H9 (cell line): Measurements from ENCODE around the gene NYAP2. TPM values are rescaled to one million over a fixed set of nuclear protein-coding genes. Genes with fewer than 3 reads are reported as not detected.

Experiments
- DNase-seq: peaks from one replicate; pipeline ENCODE4 v3.0.0-alpha.2; 2017
- H2AFZ ChIP-seq: one replicate; pipeline ENCODE4 v1.6.1; 2013; ENCODE audit warnings: mild to moderate bottlenecking, low read length, control low read depth, moderate library complexity
- H2AK5ac ChIP-seq: 2 replicates; pipeline ENCODE4 v1.6.1; 2013; ENCODE audit warnings: low read length, control low read depth, mixed read lengths; ENCODE audit not compliant: insufficient read length
- H2BK120ac ChIP-seq: one replicate; pipeline ENCODE4 v1.6.1; 2013; ENCODE audit warnings: low read depth, mild to moderate bottlenecking, low read length, control low read depth, inconsistent platforms; ENCODE audit not compliant: poor library complexity, severe bottlenecking
- H2BK12ac ChIP-seq: 2 replicates; pipeline ENCODE4 v1.6.1; 2013; ENCODE audit warnings: low read length, control low read depth, mixed read lengths, low read depth; ENCODE audit not compliant: insufficient read length
- H2BK15ac ChIP-seq: 2 replicates; pipeline ENCODE4 v1.6.1; 2013; ENCODE audit warnings: low read depth, low read length, control low read depth
- H2BK20ac ChIP-seq: one replicate; pipeline ENCODE4 v1.6.1; 2013; ENCODE audit warnings: low read depth, mild to moderate bottlenecking, low read length, control low read depth, inconsistent platforms; ENCODE audit not compliant: poor library complexity, severe bottlenecking
- H2BK5ac ChIP-seq: 2 replicates; pipeline ENCODE4 v1.6.1; 2013; ENCODE audit warnings: low read length, control low read depth, mixed read lengths; ENCODE audit not compliant: insufficient read length
- H3K14ac ChIP-seq: 2 replicates; pipeline ENCODE4 v1.6.1; 2013; ENCODE audit warnings: low read length, control low read depth; ENCODE audit not compliant: insufficient read depth
- H3K18ac ChIP-seq: 2 replicates; pipeline ENCODE4 v1.6.1; 2013; ENCODE audit warnings: low read depth, mild to moderate bottlenecking, mixed read lengths, low read length, control low read depth; ENCODE audit not compliant: insufficient read length
- H3K23ac ChIP-seq: 2 replicates; pipeline ENCODE4 v1.6.1; 2013; ENCODE audit warnings: low read length, control low read depth, mixed read lengths, low read depth; ENCODE audit not compliant: insufficient read length
- H3K23me2 ChIP-seq: 2 replicates; pipeline ENCODE4 v1.6.1; 2013; ENCODE audit warnings: low read depth, mild to moderate bottlenecking, mixed read lengths, low read length, control low read depth; ENCODE audit not compliant: insufficient read length, poor library complexity, severe bottlenecking
- H3K27ac ChIP-seq: 2 replicates; pipeline ENCODE4 v1.5.1; 2013; ENCODE audit warnings: low read length, control low read depth, mixed read lengths, low read depth; ENCODE audit not compliant: insufficient read length
- H3K27me3 ChIP-seq: 2 replicates; pipeline ENCODE4 v1.6.1; 2013; ENCODE audit warnings: low read length, control low read depth, inconsistent platforms; ENCODE audit not compliant: insufficient read depth
- H3K4ac ChIP-seq: 2 replicates; pipeline ENCODE4 v1.6.1; 2013; ENCODE audit warnings: low read depth, mild to moderate bottlenecking, control low read depth, inconsistent platforms, low read length, moderate library complexity
- H3K4me1 ChIP-seq: 2 replicates; pipeline ENCODE4 v1.6.1; 2013; ENCODE audit warnings: low read length, control low read depth, inconsistent platforms; ENCODE audit not compliant: insufficient read depth
- H3K4me2 ChIP-seq: 2 replicates; pipeline ENCODE4 v1.6.1; 2013; ENCODE audit warnings: low read length, control low read depth, mixed read lengths; ENCODE audit not compliant: insufficient read length, insufficient read depth
- H3K56ac ChIP-seq: 2 replicates; pipeline ENCODE4 v1.6.1; 2013; ENCODE audit warnings: low read depth, mild to moderate bottlenecking, mixed read lengths, low read length, control low read depth; ENCODE audit not compliant: insufficient read length
- H3K79me1 ChIP-seq: 2 replicates; pipeline ENCODE4 v1.6.1; 2013; ENCODE audit warnings: low read depth, mild to moderate bottlenecking, moderate library complexity, low read length, control low read depth, inconsistent platforms; ENCODE audit not compliant: insufficient read depth, poor library complexity, severe bottlenecking
- H3K79me2 ChIP-seq: 2 replicates; pipeline ENCODE4 v1.6.1; 2013; ENCODE audit warnings: low read length, control low read depth, inconsistent platforms; ENCODE audit not compliant: insufficient read depth
- H3K9ac ChIP-seq: 2 replicates; pipeline ENCODE4 v1.6.1; 2013; ENCODE audit warnings: low read length, control low read depth, mixed read lengths; ENCODE audit not compliant: insufficient read length; ENCODE audit errors: extremely low read depth
- H3K9me3 ChIP-seq: one replicate; pipeline ENCODE4 v1.6.1; 2013; ENCODE audit warnings: low read depth, low read length, inconsistent platforms; ENCODE audit not compliant: control insufficient read depth
- H3T11ph ChIP-seq: one replicate; pipeline ENCODE4 v1.6.1; 2013; ENCODE audit warnings: mild to moderate bottlenecking, low read length, control low read depth, inconsistent platforms
- H4K20me1 ChIP-seq: one replicate; pipeline ENCODE4 v1.6.1; 2013; ENCODE audit not compliant: control insufficient read depth, insufficient read length, insufficient read depth
- H4K5ac ChIP-seq: 2 replicates; pipeline ENCODE4 v1.6.1; 2013; ENCODE audit warnings: low read depth, mild to moderate bottlenecking, mixed read lengths, low read length, control low read depth; ENCODE audit not compliant: insufficient read length
- H4K8ac ChIP-seq: replicated peaks from 2 replicates; pipeline ENCODE4 v1.6.1; 2013; ENCODE audit warnings: low read length, control low read depth, mixed read lengths, low read depth; ENCODE audit not compliant: insufficient read length
- H4K91ac ChIP-seq: 2 replicates; pipeline ENCODE4 v1.6.1; 2013; ENCODE audit warnings: low read depth, mild to moderate bottlenecking, moderate library complexity, mixed read lengths, low read length, control low read depth; ENCODE audit not compliant: insufficient read length
- H3K27ac Mint-ChIP-seq, 3 experiments: 2 replicates in 2 of 3; 3 replicates in 1 of 3; pipeline ENCODE4 v1.8.0; 2020 to 2021; ENCODE audit warnings: mixed read lengths in 3 of 3, mild to moderate bottlenecking in 1 of 3, moderate library complexity in 1 of 3
- H3K27me3 Mint-ChIP-seq: 2 replicates; pipeline ENCODE4 v1.8.0; 2021; ENCODE audit warnings: low read depth, mild to moderate bottlenecking, moderate library complexity, mixed read lengths
- H3K36me3 Mint-ChIP-seq, 3 experiments: 2 replicates in 2 of 3; 3 replicates in 1 of 3; pipeline ENCODE4 v1.8.0; 2020 to 2021; ENCODE audit warnings: low read depth in 3 of 3, mixed read lengths in 3 of 3; ENCODE audit not compliant: insufficient read depth in 1 of 3
- H3K4me1 Mint-ChIP-seq, 2 experiments: 2 replicates each; pipeline ENCODE4 v1.8.0; 2020; ENCODE audit warnings: mixed read lengths in 2 of 2
- H3K4me3 Mint-ChIP-seq, 2 experiments: 2 replicates in 1 of 2; 3 replicates in 1 of 2; pipeline ENCODE4 v1.8.0; 2020 to 2021; ENCODE audit warnings: mild to moderate bottlenecking in 2 of 2, mixed read lengths in 2 of 2, moderate library complexity in 1 of 2
- H3K9me3 Mint-ChIP-seq, 2 experiments: 2 replicates in 1 of 2; 3 replicates in 1 of 2; pipeline ENCODE4 v1.8.0; 2020; ENCODE audit warnings: mild to moderate bottlenecking in 2 of 2, mixed read lengths in 2 of 2, moderate library complexity in 1 of 2
- WGBS: extraction: QIAGEN DNeasy Blood & Tissue Kit; methylation state at CpG from one replicate; pipeline ENCODE4 v1.1.7; 2013; ENCODE audit warnings: missing lambda C conversion rate, low lambda C conversion rate, mixed read lengths; ENCODE audit not compliant: insufficient read length; ENCODE audit errors: extremely low coverage; 5-methylcytosine and 5-hydroxymethylcytosine counted together
- total RNA-seq: library from RNA; stranded (reverse); gene quantifications from 2 replicates; pipeline ENCODE4 v1.2.1, GENCODE V29; 2021
- TF ChIP-seq, protein P1 (sequence below): fragments of 200-600 bp; sonication (generic); conservative IDR thresholded peaks from 3 replicates; pipeline ENCODE4 v1.8.0; 2021; ENCODE audit warnings: antibody characterized with exemption, mild to moderate bottlenecking

NYAP2 gene
- total RNA-seq, 1 experiment from 2014 or later, result not detected

DNA sequence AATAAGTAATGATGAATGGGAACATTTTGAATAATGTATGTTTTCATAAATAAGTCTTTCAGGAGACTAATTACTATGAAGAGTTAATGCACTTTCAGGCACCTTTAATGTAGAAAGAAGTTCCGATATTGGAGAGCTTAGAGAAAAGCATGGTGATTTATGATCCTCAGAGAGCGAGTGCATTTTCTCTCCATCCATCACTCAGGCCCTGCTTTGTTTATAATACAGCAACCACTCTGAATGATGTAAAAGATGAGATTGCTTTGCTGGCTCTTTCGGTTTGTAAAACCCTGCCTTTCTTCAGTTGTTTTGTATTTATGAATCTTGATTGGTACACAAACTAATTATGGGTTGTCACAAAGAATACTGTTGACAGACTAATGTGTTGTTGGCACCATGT, 132.0 kb downstream of the NYAP2 start:
- no peak overlapping the region for H3K18ac ChIP-seq
- no peaks in the 10 kb centered on the region for H3K27me3 ChIP-seq
- no peaks in the 10 kb centered on the region for H3K4me1 Mint-ChIP-seq
- H2BK12ac ChIP-seq, result no peak overlapping the region
- H3K27me3 Mint-ChIP-seq, result no peaks in the 10 kb centered on the region
- H3K79me2 ChIP-seq, result no peaks in the 10 kb centered on the region
- no peak overlapping the region for H3K14ac ChIP-seq
- no peak overlapping the region for H2AFZ ChIP-seq
- no peak overlapping the region for H3K27ac Mint-ChIP-seq
- H3K4ac ChIP-seq, result no peak overlapping the region
- no peaks in the 10 kb centered on the region for H3K23me2 ChIP-seq
- no peaks in the 10 kb centered on the region for H3K36me3 Mint-ChIP-seq
- no peak overlapping the region for H3K4me3 Mint-ChIP-seq
- H3K9me3 ChIP-seq, result no peaks in the 10 kb centered on the region
- no peak overlapping the region for H3K56ac ChIP-seq
- TF ChIP-seq, protein P1, sequence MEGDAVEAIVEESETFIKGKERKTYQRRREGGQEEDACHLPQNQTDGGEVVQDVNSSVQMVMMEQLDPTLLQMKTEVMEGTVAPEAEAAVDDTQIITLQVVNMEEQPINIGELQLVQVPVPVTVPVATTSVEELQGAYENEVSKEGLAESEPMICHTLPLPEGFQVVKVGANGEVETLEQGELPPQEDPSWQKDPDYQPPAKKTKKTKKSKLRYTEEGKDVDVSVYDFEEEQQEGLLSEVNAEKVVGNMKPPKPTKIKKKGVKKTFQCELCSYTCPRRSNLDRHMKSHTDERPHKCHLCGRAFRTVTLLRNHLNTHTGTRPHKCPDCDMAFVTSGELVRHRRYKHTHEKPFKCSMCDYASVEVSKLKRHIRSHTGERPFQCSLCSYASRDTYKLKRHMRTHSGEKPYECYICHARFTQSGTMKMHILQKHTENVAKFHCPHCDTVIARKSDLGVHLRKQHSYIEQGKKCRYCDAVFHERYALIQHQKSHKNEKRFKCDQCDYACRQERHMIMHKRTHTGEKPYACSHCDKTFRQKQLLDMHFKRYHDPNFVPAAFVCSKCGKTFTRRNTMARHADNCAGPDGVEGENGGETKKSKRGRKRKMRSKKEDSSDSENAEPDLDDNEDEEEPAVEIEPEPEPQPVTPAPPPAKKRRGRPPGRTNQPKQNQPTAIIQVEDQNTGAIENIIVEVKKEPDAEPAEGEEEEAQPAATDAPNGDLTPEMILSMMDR, result no peak
- H2AK5ac ChIP-seq, result no peak overlapping the region
- no peak overlapping the region for H4K91ac ChIP-seq
- H3K4me2 ChIP-seq, result no peak overlapping the region
- no peaks in the 10 kb centered on the region for H3K9me3 Mint-ChIP-seq
- no peak overlapping the region for H3K27ac ChIP-seq
- no peak for DNase-seq
- no peak overlapping the region for H3K9ac ChIP-seq
- no peaks in the 10 kb centered on the region for H4K20me1 ChIP-seq
- no peak overlapping the region for H2BK15ac ChIP-seq
- no peak overlapping the region for H4K8ac ChIP-seq
- no peak overlapping the region for H2BK20ac ChIP-seq
- no peak overlapping the region for H3K23ac ChIP-seq
- H2BK120ac ChIP-seq, result no peak overlapping the region
- no CpG with 5 or more reads among the region's 3 CpGs for WGBS
- H3T11ph ChIP-seq, result no peak overlapping the region
- H3K79me1 ChIP-seq, result no peaks in the 10 kb centered on the region
- no peak overlapping the region for H4K5ac ChIP-seq
- no peak overlapping the region for H2BK5ac ChIP-seq
- H3K4me1 ChIP-seq, result no peaks in the 10 kb centered on the region
